ENCODE data around the gene CCL17.
A peak's percentile ranks its signal among the peaks of the same experiment; 100 is the strongest.

CCL17 gene

DNA sequence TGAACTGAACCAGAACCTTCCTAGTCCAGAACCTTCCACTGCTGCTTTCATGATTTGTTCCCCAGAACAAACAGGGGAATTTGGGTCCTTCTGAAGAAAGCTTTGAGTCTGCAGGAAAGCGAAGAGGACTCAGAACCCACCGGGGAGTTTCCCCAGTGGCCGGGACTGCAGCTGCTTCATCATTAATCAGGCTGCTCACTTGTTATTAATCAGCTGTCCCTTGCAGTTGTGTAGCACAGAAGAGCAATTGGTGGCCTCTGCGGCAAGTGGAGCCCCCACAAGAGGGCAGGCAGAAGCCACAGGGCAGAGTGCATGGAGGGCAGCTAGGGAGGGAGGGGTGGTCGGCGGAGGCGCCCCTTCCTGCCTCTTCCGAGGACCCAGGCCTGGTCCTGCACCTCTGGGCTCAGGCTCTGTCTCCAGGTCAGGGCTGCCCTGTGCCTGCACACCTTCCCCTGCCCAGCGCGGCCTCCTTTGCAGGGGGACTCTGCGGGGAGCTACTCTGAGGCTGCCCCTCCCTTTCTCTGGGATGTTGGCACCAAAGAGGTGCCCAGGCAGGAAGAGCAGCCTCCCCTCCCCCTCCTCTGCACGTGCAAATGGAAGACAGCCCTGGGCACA is 6.9 kb downstream of the CCL17 start:
- H3K9me3 ChIP-seq (ENCODE audit: control insufficient read depth in 5 of 5, low read length in 5 of 5), result no peaks in the 10 kb centered on the region
- H3K9ac ChIP-seq (ENCODE audit: low read length in 5 of 5), result no peak overlapping the region
- peaks cover 5 to 46% (median 26%) of the 10 kb centered on the region in 5 donors for H3K4me1 ChIP-seq (ENCODE audit: control insufficient read depth in 5 of 5, insufficient read depth in 5 of 5, low read length in 5 of 5)
- no peak overlapping the region for H3K4me3 ChIP-seq (ENCODE audit: low read depth in 1 of 5, low read length in 5 of 5)
- no peak overlapping the region for H3K27ac ChIP-seq (ENCODE audit: low read depth, low read length)
- H3K36me3 ChIP-seq (ENCODE audit: control insufficient read depth in 5 of 5, insufficient read depth in 5 of 5, low read length in 5 of 5), result no peaks in the 10 kb centered on the region
- peaks cover 0 to 6% (median 0%) of the 10 kb centered on the region in 5 donors for H3K27me3 ChIP-seq (ENCODE audit: control insufficient read depth in 5 of 5, insufficient read depth in 4 of 5, low read length in 5 of 5)

- Histone ChIP-seq H3K4me1 (ENCODE audit: control insufficient read depth in 5 of 5, insufficient read depth in 5 of 5, low read length in 5 of 5) (peaks cover 5 to 52% (median 35%) of the 10 kb centered on the region in 5 donors), H3K27ac (ENCODE audit: low read depth, low read length) (no peak overlapping the region), H3K27me3 (ENCODE audit: control insufficient read depth in 5 of 5, insufficient read depth in 4 of 5, low read length in 5 of 5) (peaks cover 0 to 6% (median 0%) of the 10 kb centered on the region in 5 donors), H3K9ac (ENCODE audit: low read length in 5 of 5) (no peak overlapping the region), H3K4me3 (ENCODE audit: low read depth in 1 of 5, low read length in 5 of 5) (no peak overlapping the region), H3K9me3 (ENCODE audit: control insufficient read depth in 5 of 5, low read length in 5 of 5) (no peaks in the 10 kb centered on the region), H3K36me3 (ENCODE audit: control insufficient read depth in 5 of 5, insufficient read depth in 5 of 5, low read length in 5 of 5) (no peaks in the 10 kb centered on the region)
Observed at GRCh38 chr16:57412584-57412983, 8.0 kb downstream of the CCL17 start.

DNA sequence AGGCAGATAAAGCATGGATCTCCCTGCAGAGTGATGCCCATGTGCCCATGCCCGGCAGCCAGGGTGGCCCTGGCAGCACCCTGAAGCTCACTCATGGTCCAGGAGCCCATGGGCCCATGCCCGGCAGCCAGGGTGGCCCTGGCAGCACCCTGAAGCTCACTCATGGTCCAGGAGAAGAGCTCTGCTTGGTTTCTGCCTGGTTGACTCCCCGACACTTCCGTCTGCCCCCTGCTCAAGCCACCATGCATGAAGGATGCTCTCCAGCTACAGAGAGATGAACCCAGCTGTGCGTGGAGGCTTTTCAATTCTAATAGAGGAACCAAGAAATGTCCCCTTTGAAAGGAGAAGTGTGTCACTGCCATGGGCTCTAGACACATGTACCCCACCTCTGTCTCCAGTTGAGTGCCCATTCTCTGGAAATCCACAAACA is 8.7 kb downstream of the CCL17 start:
- Histone ChIP-seq H3K27me3 (ENCODE audit: control insufficient read depth in 5 of 5, insufficient read depth in 4 of 5, low read length in 5 of 5) (peaks cover 0 to 6% (median 0%) of the 10 kb centered on the region in 5 donors), H3K4me1 (ENCODE audit: control insufficient read depth in 5 of 5, insufficient read depth in 5 of 5, low read length in 5 of 5) (peaks cover 5 to 52% (median 35%) of the 10 kb centered on the region in 5 donors), H3K9ac (ENCODE audit: low read length in 5 of 5) (no peak overlapping the region), H3K9me3 (ENCODE audit: control insufficient read depth in 5 of 5, low read length in 5 of 5) (no peaks in the 10 kb centered on the region), H3K4me3 (ENCODE audit: low read depth in 1 of 5, low read length in 5 of 5) (no peak overlapping the region), H3K36me3 (ENCODE audit: control insufficient read depth in 5 of 5, insufficient read depth in 5 of 5, low read length in 5 of 5) (no peaks in the 10 kb centered on the region), H3K27ac (ENCODE audit: low read depth, low read length) (no peak overlapping the region)

- Histone ChIP-seq H3K9ac (ENCODE audit: low read length in 5 of 5) (no peak overlapping the region), H3K27me3 (ENCODE audit: control insufficient read depth in 5 of 5, insufficient read depth in 4 of 5, low read length in 5 of 5) (peaks cover 0 to 6% (median 0%) of the 10 kb centered on the region in 5 donors), H3K9me3 (ENCODE audit: control insufficient read depth in 5 of 5, low read length in 5 of 5) (no peaks in the 10 kb centered on the region), H3K4me3 (ENCODE audit: low read depth in 1 of 5, low read length in 5 of 5) (no peak overlapping the region), H3K36me3 (ENCODE audit: control insufficient read depth in 5 of 5, insufficient read depth in 5 of 5, low read length in 5 of 5) (no peaks in the 10 kb centered on the region), H3K27ac (ENCODE audit: low read depth, low read length) (no peak overlapping the region), H3K4me1 (ENCODE audit: control insufficient read depth in 5 of 5, insufficient read depth in 5 of 5, low read length in 5 of 5) (peaks cover 5 to 55% (median 38%) of the 10 kb centered on the region in 5 donors)
Observed at GRCh38 chr16:57413733-57414132, 9.2 kb downstream of the CCL17 start.

DNA sequence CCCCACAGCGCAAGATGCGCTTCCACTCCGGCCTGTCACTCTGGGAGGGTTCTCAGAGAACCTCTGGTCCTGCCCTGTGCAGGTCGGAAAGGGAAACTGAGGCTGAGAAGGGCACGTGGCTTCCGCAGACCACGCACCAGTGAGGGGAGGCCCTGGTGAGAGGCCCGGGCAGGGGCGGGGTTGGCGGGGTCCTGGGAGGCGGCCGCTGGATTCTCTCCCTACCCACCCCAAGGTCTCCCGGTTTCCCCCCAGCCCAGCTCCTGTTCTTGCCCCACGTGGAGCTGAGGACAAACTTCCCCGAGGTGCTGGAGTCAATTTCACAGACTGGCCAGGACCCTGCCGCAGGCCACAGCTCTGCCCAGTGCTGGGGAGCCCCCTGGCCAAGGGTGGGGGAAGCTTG is 11.5 kb downstream of the CCL17 start:
- H3K27ac ChIP-seq (ENCODE audit: low read depth, low read length), result no peak overlapping the region
- H3K9me3 ChIP-seq (ENCODE audit: control insufficient read depth in 5 of 5, low read length in 5 of 5), result no peaks in the 10 kb centered on the region
- peak overlapping the region in 1 of 5 donors; percentile 19 for H3K9ac ChIP-seq (ENCODE audit: low read length in 5 of 5)
- H3K4me1 ChIP-seq (ENCODE audit: control insufficient read depth in 5 of 5, insufficient read depth in 5 of 5, low read length in 5 of 5), result peaks cover 0 to 42% (median 27%) of the 10 kb centered on the region in 5 donors
- peaks cover 0 to 3% (median 0%) of the 10 kb centered on the region in 5 donors for H3K27me3 ChIP-seq (ENCODE audit: control insufficient read depth in 5 of 5, insufficient read depth in 4 of 5, low read length in 5 of 5)
- no peak overlapping the region for H3K4me3 ChIP-seq (ENCODE audit: low read depth in 1 of 5, low read length in 5 of 5)
- no peaks in the 10 kb centered on the region for H3K36me3 ChIP-seq (ENCODE audit: control insufficient read depth in 5 of 5, insufficient read depth in 5 of 5, low read length in 5 of 5)

GRCh38 chr16:57419506-57419905 is 14.9 kb downstream of the CCL17 start:
- peaks cover 5 to 48% (median 28%) of the 10 kb centered on the region in 5 donors for H3K4me1 ChIP-seq (ENCODE audit: control insufficient read depth in 5 of 5, insufficient read depth in 5 of 5, low read length in 5 of 5)
- no peaks in the 10 kb centered on the region for H3K36me3 ChIP-seq (ENCODE audit: control insufficient read depth in 5 of 5, insufficient read depth in 5 of 5, low read length in 5 of 5)
- H3K27ac ChIP-seq (ENCODE audit: low read depth, low read length), result no peak overlapping the region
- no peak overlapping the region for H3K9ac ChIP-seq (ENCODE audit: low read length in 5 of 5)
- H3K27me3 ChIP-seq (ENCODE audit: control insufficient read depth in 5 of 5, insufficient read depth in 4 of 5, low read length in 5 of 5), result peaks cover 0 to 3% (median 0%) of the 10 kb centered on the region in 5 donors
- no peak overlapping the region for H3K4me3 ChIP-seq (ENCODE audit: low read depth in 1 of 5, low read length in 5 of 5)
- H3K9me3 ChIP-seq (ENCODE audit: control insufficient read depth in 5 of 5, low read length in 5 of 5), result no peaks in the 10 kb centered on the region

- peaks cover 0 to 9% (median 5%) of the 10 kb centered on the region in 5 donors for H3K36me3 ChIP-seq (ENCODE audit: control insufficient read depth in 5 of 5, insufficient read depth in 5 of 5, low read length in 5 of 5)
- peaks cover 6 to 40% (median 17%) of the 10 kb centered on the region in 5 donors for H3K4me1 ChIP-seq (ENCODE audit: control insufficient read depth in 5 of 5, insufficient read depth in 5 of 5, low read length in 5 of 5)
- H3K27me3 ChIP-seq (ENCODE audit: control insufficient read depth in 5 of 5, insufficient read depth in 4 of 5, low read length in 5 of 5), result no peaks in the 10 kb centered on the region
- no peak overlapping the region for H3K4me3 ChIP-seq (ENCODE audit: low read depth in 1 of 5, low read length in 5 of 5)
- H3K27ac ChIP-seq (ENCODE audit: low read depth, low read length), result no peak overlapping the region
- H3K9ac ChIP-seq (ENCODE audit: low read length in 5 of 5), result no peak overlapping the region
- H3K9me3 ChIP-seq (ENCODE audit: control insufficient read depth in 5 of 5, low read length in 5 of 5), result no peaks in the 10 kb centered on the region
Observed at GRCh38 chr16:57422026-57422944, 17.7 kb downstream of the CCL17 start.

- Histone ChIP-seq H3K9me3 (ENCODE audit: control insufficient read depth in 5 of 5, low read length in 5 of 5) (no peaks in the 10 kb centered on the region), H3K4me1 (ENCODE audit: control insufficient read depth in 5 of 5, insufficient read depth in 5 of 5, low read length in 5 of 5) (peaks cover 6 to 34% (median 17%) of the 10 kb centered on the region in 5 donors), H3K4me3 (ENCODE audit: low read depth in 1 of 5, low read length in 5 of 5) (no peak overlapping the region), H3K9ac (ENCODE audit: low read length in 5 of 5) (no peak overlapping the region), H3K27ac (ENCODE audit: low read depth, low read length) (no peak overlapping the region), H3K36me3 (ENCODE audit: control insufficient read depth in 5 of 5, insufficient read depth in 5 of 5, low read length in 5 of 5) (peaks cover 4 to 17% (median 10%) of the 10 kb centered on the region in 5 donors), H3K27me3 (ENCODE audit: control insufficient read depth in 5 of 5, insufficient read depth in 4 of 5, low read length in 5 of 5) (no peaks in the 10 kb centered on the region)
Observed at GRCh38 chr16:57423152-57423551, 18.6 kb downstream of the CCL17 start.

GRCh38 chr16:57424583-57424982 is 20.0 kb downstream of the CCL17 start:
- H3K27me3 ChIP-seq (ENCODE audit: control insufficient read depth in 5 of 5, insufficient read depth in 4 of 5, low read length in 5 of 5), result no peaks in the 10 kb centered on the region
- H3K36me3 ChIP-seq (ENCODE audit: control insufficient read depth in 5 of 5, insufficient read depth in 5 of 5, low read length in 5 of 5), result peaks cover 4 to 30% (median 22%) of the 10 kb centered on the region in 5 donors
- H3K4me1 ChIP-seq (ENCODE audit: control insufficient read depth in 5 of 5, insufficient read depth in 5 of 5, low read length in 5 of 5), result peaks cover 0 to 22% (median 7%) of the 10 kb centered on the region in 5 donors
- peak overlapping the region in 1 of 5 donors; percentile 16 for H3K9ac ChIP-seq (ENCODE audit: low read length in 5 of 5)
- no peak overlapping the region for H3K27ac ChIP-seq (ENCODE audit: low read depth, low read length)
- H3K4me3 ChIP-seq (ENCODE audit: low read depth in 1 of 5, low read length in 5 of 5), result no peak overlapping the region
- H3K9me3 ChIP-seq (ENCODE audit: control insufficient read depth in 5 of 5, low read length in 5 of 5), result no peaks in the 10 kb centered on the region

GRCh38 chr16:57426356-57426755 is 21.8 kb downstream of the CCL17 start:
- H3K36me3 ChIP-seq (ENCODE audit: control insufficient read depth in 5 of 5, insufficient read depth in 5 of 5, low read length in 5 of 5), result peaks cover 8 to 47% (median 39%) of the 10 kb centered on the region in 5 donors
- no peaks in the 10 kb centered on the region for H3K27me3 ChIP-seq (ENCODE audit: control insufficient read depth in 5 of 5, insufficient read depth in 4 of 5, low read length in 5 of 5)
- H3K4me1 ChIP-seq (ENCODE audit: control insufficient read depth in 5 of 5, insufficient read depth in 5 of 5, low read length in 5 of 5), result peaks cover 0 to 21% (median 7%) of the 10 kb centered on the region in 5 donors
- no peaks in the 10 kb centered on the region for H3K9me3 ChIP-seq (ENCODE audit: control insufficient read depth in 5 of 5, low read length in 5 of 5)
- no peak overlapping the region for H3K9ac ChIP-seq (ENCODE audit: low read length in 5 of 5)
- no peak overlapping the region for H3K27ac ChIP-seq (ENCODE audit: low read depth, low read length)
- H3K4me3 ChIP-seq (ENCODE audit: low read depth in 1 of 5, low read length in 5 of 5), result no peak overlapping the region
